HG02571 (cell line): Measurements from ENCODE around the gene ITGA3.

Experiments
- ATAC-seq: cut with Tn5 transposase; IDR thresholded peaks from one replicate; pipeline ENCODE4 v1.9.1; 2021; ENCODE audit warnings: mild to moderate bottlenecking, moderate library complexity; ENCODE audit not compliant: unreplicated experiment

ITGA3 gene

GRCh38 chr17:50106393-50107131, 50.7 kb downstream of the ITGA3 start:
- no peak for ATAC-seq

GRCh38 chr17:50107790-50108414, 52.0 kb downstream of the ITGA3 start:
- no peak for ATAC-seq

GRCh38 chr17:50108556-50108955, 52.6 kb downstream of the ITGA3 start:
- no peak for ATAC-seq

GRCh38 chr17:50109207-50109606, 53.3 kb downstream of the ITGA3 start:
- no peak for ATAC-seq

- ATAC-seq = no peak
Measured at GRCh38 chr17:50109785-50110184, 53.9 kb downstream of the ITGA3 start.

- no peak for ATAC-seq
Measured at GRCh38 chr17:50110591-50111349, 54.9 kb downstream of the ITGA3 start.

GRCh38 chr17:50111673-50112655, 56.1 kb downstream of the ITGA3 start:
- ATAC-seq = no peak

- ATAC-seq = no peak
Measured at GRCh38 chr17:50112694-50113093, 56.8 kb downstream of the ITGA3 start.

GRCh38 chr17:50113624-50114320, 57.9 kb downstream of the ITGA3 start:
- no peak for ATAC-seq

GRCh38 chr17:50114401-50114800, 58.5 kb downstream of the ITGA3 start:
- ATAC-seq = no peak

- ATAC-seq = no peak
Measured at GRCh38 chr17:50114849-50115357, 59.0 kb downstream of the ITGA3 start.

GRCh38 chr17:50115756-50116155, 59.8 kb downstream of the ITGA3 start:
- no peak for ATAC-seq

GRCh38 chr17:50117202-50118051, 61.5 kb downstream of the ITGA3 start:
- no peak for ATAC-seq

GRCh38 chr17:50118076-50118827, 62.3 kb downstream of the ITGA3 start:
- no peak for ATAC-seq

GRCh38 chr17:50118828-50119218, 62.9 kb downstream of the ITGA3 start:
- no peak for ATAC-seq

- no peak for ATAC-seq
Measured at GRCh38 chr17:50120475-50121253, 64.8 kb downstream of the ITGA3 start.

GRCh38 chr17:50122945-50123344, 67.0 kb downstream of the ITGA3 start:
- ATAC-seq = no peak
